NCI-H2196 treated with DMSO at 0.1 percent for 48 hours (cell line): ENCODE results near the gene SCART1.
"Not testable (repeated sequence)": the region's sequence is repeated elsewhere in the genome, so short reads cannot be mapped to it uniquely, and the experiment has no call there.

Experiments
- DNase-seq: peaks from one replicate; lab custom pipeline; 2025; ENCODE audit not compliant: unreplicated experiment; lab: John Stamatoyannopoulos, UW

Gene SCART1

GRCh38 chr10:133453516-133454203 lies at the start of gene SCART1:
Gene SCART1, plus strand, starts transcription at chr10:133453945. Its CDS starts 53 bp downstream, at chr10:133453998.
- no peak for DNase-seq

GRCh38 chr10:133405272-133405671 lies 48.5 kb upstream of the SCART1 start:
- DNase-seq = no peak

- no peak for DNase-seq
Measured at GRCh38 chr10:133405844-133406527, 47.8 kb upstream of the SCART1 start.

GRCh38 chr10:133411523-133412380 lies 42.0 kb upstream of the SCART1 start:
- DNase-seq = no peak

- no peak for DNase-seq
Measured at GRCh38 chr10:133412381-133412711, 41.4 kb upstream of the SCART1 start.

- not testable (repeated sequence) for DNase-seq
Measured at GRCh38 chr10:133414401-133414800, 39.3 kb upstream of the SCART1 start.

GRCh38 chr10:133415752-133416151 lies 38.0 kb upstream of the SCART1 start:
- DNase-seq = no peak

GRCh38 chr10:133418289-133418993 lies 35.3 kb upstream of the SCART1 start:
- DNase-seq = no peak

- no peak for DNase-seq
Measured at GRCh38 chr10:133419211-133419950, 34.4 kb upstream of the SCART1 start.

- DNase-seq = no peak
Measured at GRCh38 chr10:133420028-133420427, 33.7 kb upstream of the SCART1 start.

- DNase-seq = no peak
Measured at GRCh38 chr10:133420579-133420978, 33.2 kb upstream of the SCART1 start.

- DNase-seq = no peak
Measured at GRCh38 chr10:133421336-133422222, 32.2 kb upstream of the SCART1 start.

GRCh38 chr10:133422223-133422806 lies 31.4 kb upstream of the SCART1 start:
- DNase-seq = no peak

GRCh38 chr10:133422807-133423771 lies 30.7 kb upstream of the SCART1 start:
- no peak for DNase-seq

GRCh38 chr10:133424102-133424501 lies 29.6 kb upstream of the SCART1 start:
- not testable (repeated sequence) for DNase-seq

- DNase-seq = not testable (repeated sequence)
Measured at GRCh38 chr10:133424601-133425000, 29.1 kb upstream of the SCART1 start, which contains the start of gene SPRN. Gene SPRN, minus strand, starts transcription at chr10:133424625. Its CDS starts 944 bp downstream, at chr10:133423681.

GRCh38 chr10:133429571-133429970 lies 24.2 kb upstream of the SCART1 start:
- not testable (repeated sequence) for DNase-seq
